Stimulated activated CD4-positive, alpha-beta T cell treated with anti-CD3 and anti-CD28 coated beads, TNF-alpha, amount 100 ng/mL, for 48 hours (primary cell): Measurements from ENCODE around the gene RAB3D.
"Not testable (repeated sequence)": the region's sequence is repeated elsewhere in the genome, so short reads cannot be mapped to it uniquely, and the experiment has no call there.

Experiments
- DNase-seq, 3 donors: peaks; one replicate each; pipeline ENCODE4 v3.0.0-alpha.2; 2020; ENCODE audit warnings: low read depth in 3 of 3

RAB3D gene

GRCh38 chr19:11367528-11367927 is 28.1 kb upstream of the RAB3D start:
- DNase-seq = no peak

GRCh38 chr19:11365557-11366117 is 26.2 kb upstream of the RAB3D start:
- DNase-seq = no peak

- no peak for DNase-seq
Observed at GRCh38 chr19:11364935-11365334, 25.5 kb upstream of the RAB3D start.

GRCh38 chr19:11364296-11364904 is 24.9 kb upstream of the RAB3D start:
- no peak for DNase-seq

GRCh38 chr19:11363881-11364280 is 24.4 kb upstream of the RAB3D start:
- no peak for DNase-seq

- DNase-seq = no peak
Observed at GRCh38 chr19:11361771-11362731, 22.6 kb upstream of the RAB3D start.

- no peak for DNase-seq
Observed at GRCh38 chr19:11361037-11361770, 21.7 kb upstream of the RAB3D start.

GRCh38 chr19:11359421-11359820 is 20.0 kb upstream of the RAB3D start:
- no peak for DNase-seq

- no peak for DNase-seq
Observed at GRCh38 chr19:11356676-11357550, 17.5 kb upstream of the RAB3D start.

GRCh38 chr19:11356074-11356397 is 16.6 kb upstream of the RAB3D start:
- no peak for DNase-seq

GRCh38 chr19:11355160-11356073 is 16.0 kb upstream of the RAB3D start, which contains the start of gene PLPPR2:
Gene PLPPR2, plus strand, starts transcription at chr19:11355432. Its CDS starts 2,242 bp downstream, at chr19:11357674.
- DNase-seq = peak; percentile 70 to 86 (median 76)

GRCh38 chr19:11354102-11354501 is 14.6 kb upstream of the RAB3D start:
- not testable (repeated sequence) for DNase-seq

GRCh38 chr19:11349171-11349570 is 9.7 kb upstream of the RAB3D start:
- no peak for DNase-seq

GRCh38 chr19:11347546-11348039 is 8.1 kb upstream of the RAB3D start:
- no peak for DNase-seq

GRCh38 chr19:11346104-11346940 is 6.9 kb upstream of the RAB3D start, which contains the start of the genes CCDC159 and TMEM205:
Gene CCDC159, plus strand, starts transcription at chr19:11346519. Its CDS starts 88 bp downstream, at chr19:11346607.
Gene TMEM205, minus strand, starts transcription at chr19:11346268. Its CDS starts 649 bp downstream, at chr19:11345619.
- DNase-seq = peak; percentile 95 to 98 (median 97)

- no peak for DNase-seq
Observed at GRCh38 chr19:11345122-11345803, 5.8 kb upstream of the RAB3D start.

- DNase-seq = no peak
Observed at GRCh38 chr19:11342429-11342828, 3.0 kb upstream of the RAB3D start.

GRCh38 chr19:11340099-11340467 is 626 bp upstream of the RAB3D start:
- DNase-seq = not testable (repeated sequence)
